GM21529 (cell line): Measurements from ENCODE around the gene RPL37.
"Not testable (repeated sequence)": the region's sequence is repeated elsewhere in the genome, so short reads cannot be mapped to it uniquely, and the experiment has no call there.

Experiments used
- ATAC-seq: cut with Tn5 transposase; IDR thresholded peaks from one replicate; pipeline ENCODE4 v1.9.1; 2021; ENCODE audit not compliant: unreplicated experiment

RPL37 gene

GRCh38 chr5:40834391-40834848 lies 602 bp downstream of the RPL37 start:
- ATAC-seq = no peak

GRCh38 chr5:40833712-40834229 lies 1.3 kb downstream of the RPL37 start:
- ATAC-seq = no peak

GRCh38 chr5:40832345-40832744 lies 2.7 kb downstream of the RPL37 start:
- ATAC-seq = no peak

- no peak for ATAC-seq
These were observed 3.4 kb downstream of the RPL37 start for GRCh38 chr5:40831346-40832210.

GRCh38 chr5:40829748-40830533 lies 5.1 kb downstream of the RPL37 start:
- no peak for ATAC-seq

GRCh38 chr5:40828690-40829661 lies 6.0 kb downstream of the RPL37 start:
- no peak for ATAC-seq

GRCh38 chr5:40828021-40828631 lies 6.9 kb downstream of the RPL37 start:
- ATAC-seq = no peak

GRCh38 chr5:40827188-40827977 lies 7.6 kb downstream of the RPL37 start:
- ATAC-seq = no peak

GRCh38 chr5:40826489-40827187 lies 8.4 kb downstream of the RPL37 start:
- ATAC-seq = no peak

GRCh38 chr5:40825461-40826043 lies 9.5 kb downstream of the RPL37 start:
- not testable (repeated sequence) for ATAC-seq

- ATAC-seq = no peak
These were observed 11.6 kb downstream of the RPL37 start for GRCh38 chr5:40823459-40823858.

- ATAC-seq = no peak
These were observed 21.2 kb downstream of the RPL37 start for GRCh38 chr5:40813698-40814281.

- no peak for ATAC-seq
These were observed 22.9 kb downstream of the RPL37 start for GRCh38 chr5:40812125-40812524.

GRCh38 chr5:40801771-40802562 lies 33.1 kb downstream of the RPL37 start:
- ATAC-seq = no peak

GRCh38 chr5:40799258-40799657 lies 35.8 kb downstream of the RPL37 start:
- no peak for ATAC-seq

GRCh38 chr5:40798801-40799210 lies 36.2 kb downstream of the RPL37 start:
- ATAC-seq = no peak
